Right lobe of liver (tissue), 6 donors: ENCODE data around the gene SUSD6. TPM values are rescaled to one million over a fixed set of nuclear protein-coding genes. Genes with fewer than 3 reads are reported as not detected.
"Not testable (repeated sequence)": the region's sequence is repeated elsewhere in the genome, so short reads cannot be mapped to it uniquely, and the experiment has no call there.

Source experiments
- ATAC-seq, 4 donors: fragments of 200-7000 bp; cut with Tn5 transposase; one replicate each; pipeline ENCODE4 v1.9.1; 2020; ENCODE audit warnings: mild to moderate bottlenecking in 4 of 4, moderate library complexity in 4 of 4
- DNase-seq, 3 donors: peaks; one replicate each; pipeline ENCODE4 v3.0.0-alpha.2; 2020
- H3K27ac ChIP-seq, 3 donors: fragments of 200-600 bp; one replicate each; pipeline ENCODE4 v1.8.0; 2022
- H3K27me3 ChIP-seq, 2 donors: fragments of 200-600 bp; one replicate each; pipeline ENCODE4 v1.8.0; 2022
- H3K36me3 ChIP-seq, 4 donors: fragments of 200-600 bp; sonication (generic) in 1 of 4; one replicate each; pipeline versions ENCODE4 v1.5.1 to v1.8.0; 2017 to 2022; ENCODE audit warnings: control low read depth in 1 of 4
- H3K4me1 ChIP-seq, 4 donors: fragments of 200-600 bp; sonication (generic) in 1 of 4; one replicate each; pipeline versions ENCODE4 v1.5.1 to v1.8.0; 2017 to 2022; ENCODE audit warnings: control low read depth in 1 of 4
- H3K4me3 ChIP-seq, 3 donors: fragments of 200-600 bp; one replicate each; pipeline ENCODE4 v1.8.0; 2022
- H3K9me3 ChIP-seq, 4 donors: fragments of 200-600 bp; sonication (generic) in 1 of 4; one replicate each; pipeline versions ENCODE4 v1.5.1 to v1.8.0; 2017 to 2022; ENCODE audit warnings: control low read depth in 1 of 4
- CTCF ChIP-seq, 4 donors: fragments of 200-600 bp in 3 of 4; fragments of 450-650 bp in 1 of 4; IDR thresholded peaks; one replicate each; pipeline versions ENCODE4 v1.5.1 to v1.8.0; 2016 to 2022; ENCODE audit warnings: antibody characterized with exemption in 4 of 4, mild to moderate bottlenecking in 2 of 4
- POLR2A ChIP-seq: fragments of 450-650 bp; IDR thresholded peaks from one replicate; pipeline ENCODE4 v1.6.1; 2017; ENCODE audit warnings: antibody characterized with exemption, mild to moderate bottlenecking
- WGBS: methylation state at CpG from one replicate; pipeline ENCODE4 v1.1.6; 2018; ENCODE audit warnings: low coverage, low lambda C conversion rate; ENCODE audit not compliant: insufficient coverage; ENCODE audit errors: missing lambda C conversion rate; 5-methylcytosine and 5-hydroxymethylcytosine counted together
- intact Hi-C, 2 donors: fragments of 100-400 bp; cut with DNase I; formaldehyde crosslinking; loops; one replicate each; pipeline versions ENCODE4 v1.11.2 to v1.14.1; 2022
- total RNA-seq, 6 experiments: library from RNA; depleted of rRNA in 2 of 6; stranded (reverse); fragments of >200 nt in 2 of 6; fragmentation: NEBNext Ultra II Directional in 3 of 6; extraction: Animal tissue kit (Norgen Biotek cat#: 25700) in 3 of 6; gene quantifications; one replicate each; pipeline versions ENCODE4 v1.1.0 to v1.2.4, GENCODE V29; 2016 to 2023
- donor health status: DM: no; HTN: yes; CAD: no.
- donor health status: DM: no; HTN: no; CAD: no.
- donor health status: DM: no; HTN: no; CAD: no.
- donor health status: DM: no; HTN: yes; CAD: no.
- donor health status: DM: no; HTN: yes; CAD: no.

SUSD6 gene
- total RNA-seq, 6 experiments from 2014 or later = 9.6 to 17.4 (median 12.5) TPM

GRCh38 chr14:69593018-69593677 lies 18.2 kb upstream of the SUSD6 start:
- no peak overlapping the region for H3K4me3 ChIP-seq
- intact Hi-C loops = no loop called here
- H3K36me3 ChIP-seq = no peaks in the 10 kb centered on the region
- no peaks in the 10 kb centered on the region for H3K4me1 ChIP-seq
- H3K27ac ChIP-seq = no peak overlapping the region
- no peaks in the 10 kb centered on the region for H3K27me3 ChIP-seq
- no peak for ATAC-seq
- no peak for DNase-seq
- no peaks in the 10 kb centered on the region for H3K9me3 ChIP-seq
- 63% methylated on average over 5 of the region's 6 CpGs for WGBS
- TF ChIP-seq POLR2A = no peak
- no peak for TF ChIP-seq CTCF (IDR thresholded peaks at IDR 0.05)

- no peaks in the 10 kb centered on the region for H3K9me3 ChIP-seq
- no peak overlapping the region for H3K27ac ChIP-seq
- no peaks in the 10 kb centered on the region for H3K36me3 ChIP-seq
- H3K4me3 ChIP-seq = no peak overlapping the region
- no peaks in the 10 kb centered on the region for H3K27me3 ChIP-seq
- 93% methylated on average over 6 of the region's 6 CpGs for WGBS
- ATAC-seq (no peak), DNase-seq (no peak)
- no peaks in the 10 kb centered on the region for H3K4me1 ChIP-seq
- intact Hi-C loops = no loop called here
- no peak for TF ChIP-seq CTCF (IDR thresholded peaks at IDR 0.05)
- TF ChIP-seq POLR2A = no peak
Measured at GRCh38 chr14:69594846-69595245, 16.6 kb upstream of the SUSD6 start.

GRCh38 chr14:69595336-69595735 lies 16.1 kb upstream of the SUSD6 start:
- H3K27ac ChIP-seq = no peak overlapping the region
- H3K27me3 ChIP-seq = no peaks in the 10 kb centered on the region
- intact Hi-C loops = no loop called here
- no peak overlapping the region for H3K4me3 ChIP-seq
- H3K36me3 ChIP-seq = no peaks in the 10 kb centered on the region
- DNase-seq (no peak), ATAC-seq (no peak)
- H3K9me3 ChIP-seq = no peaks in the 10 kb centered on the region
- no peak for TF ChIP-seq POLR2A
- TF ChIP-seq CTCF (IDR thresholded peaks at IDR 0.05) = no peak
- no peaks in the 10 kb centered on the region for H3K4me1 ChIP-seq
- 91% methylated on average over 4 of the region's 5 CpGs for WGBS

- H3K27me3 ChIP-seq, H3K9me3 ChIP-seq, DNase-seq, intact Hi-C loops, H3K36me3 ChIP-seq, ATAC-seq, H3K27ac ChIP-seq, H3K4me3 ChIP-seq, H3K4me1 ChIP-seq: not testable (repeated sequence)
- WGBS = 92% methylated on average over 5 of the region's 5 CpGs
Measured at GRCh38 chr14:69599431-69599830, 12.0 kb upstream of the SUSD6 start.

GRCh38 chr14:69600304-69600891 lies 11.0 kb upstream of the SUSD6 start:
- intact Hi-C loops = loop anchor here (5.0 kb wide), 1 partner anchor 127 kb away; no protein-coding TSS in a partner anchor
- H3K27me3 ChIP-seq = no peaks in the 10 kb centered on the region

More at GRCh38 chr14:69600304-69600891, 11.0 kb upstream of the SUSD6 start:
- no peak for DNase-seq
- ATAC-seq = no peak
- TF ChIP-seq POLR2A (no peak), CTCF (IDR thresholded peaks at IDR 0.05) (no peak)
- WGBS = 64% methylated on average over 2 of the region's 3 CpGs
- Histone ChIP-seq H3K27ac (no peak overlapping the region), H3K9me3 (no peaks in the 10 kb centered on the region), H3K36me3 (no peaks in the 10 kb centered on the region), H3K4me1 (no peaks in the 10 kb centered on the region), H3K4me3 (no peak overlapping the region)
